ENCODE measurements around the gene WDR33. TPM values are rescaled to one million over a fixed set of nuclear protein-coding genes. Genes with fewer than 3 reads are reported as not detected.

Gene WDR33
- 10 to 100 TPM; 69.2 to 71.7 TPM for total RNA-seq

- peak within 1 kb of the TSS; percentile 99 for H3K27ac Mint-ChIP-seq
- peaks cover 52% of the 10 kb centered on the region for H3K4me1 Mint-ChIP-seq (ENCODE audit: low read depth)
- H3K36me3 Mint-ChIP-seq (ENCODE audit: insufficient read depth in 2 of 2), result peaks cover 7 to 10% of the 10 kb centered on the region in 2 donors
- no peaks in the 10 kb centered on the region for H3K9me3 Mint-ChIP-seq
- peak within 1 kb of the TSS; percentile 97 to 98 for H3K4me3 Mint-ChIP-seq
- ATAC-seq (replicated peaks in 1 of 2), result peak; percentile 99
- no peaks in the 10 kb centered on the region for H3K27me3 Mint-ChIP-seq (ENCODE audit: low read depth)
- peak; percentile 95 to 96 for DNase-seq
Measured at GRCh38 chr2:127810619-127811396, at the start of gene WDR33. Gene WDR33, minus strand, starts transcription at chr2:127811171. Its CDS starts 40,190 bp downstream, at chr2:127770981.

GRCh38 chr2:127860130-127860529, 49.2 kb upstream of the WDR33 start:
- ATAC-seq (replicated peaks in 1 of 2) (no peak), DNase-seq (no peak)
- Mint-ChIP-seq H3K4me3 (peak overlapping the region in 1 of 2 donors; percentile 43), H3K27me3 (ENCODE audit: low read depth) (no peaks in the 10 kb centered on the region), H3K36me3 (ENCODE audit: insufficient read depth in 2 of 2) (peaks cover 1 to 9% of the 10 kb centered on the region in 2 donors), H3K9me3 (no peaks in the 10 kb centered on the region), H3K27ac (no peak overlapping the region), H3K4me1 (ENCODE audit: low read depth) (peaks cover 31% of the 10 kb centered on the region)

- Mint-ChIP-seq H3K9me3 (no peaks in the 10 kb centered on the region), H3K36me3 (ENCODE audit: insufficient read depth in 2 of 2) (peaks cover 0 to 9% of the 10 kb centered on the region in 2 donors), H3K27me3 (ENCODE audit: low read depth) (no peaks in the 10 kb centered on the region), H3K4me3 (peak overlapping the region; percentile 43 to 52), H3K4me1 (ENCODE audit: low read depth) (peaks cover 35% of the 10 kb centered on the region), H3K27ac (no peak overlapping the region)
- DNase-seq, result peak; percentile 55 to 65
- no peak for ATAC-seq (replicated peaks in 1 of 2)
Measured at GRCh38 chr2:127859712-127860085, 48.7 kb upstream of the WDR33 start.

GRCh38 chr2:127857265-127857808, 46.4 kb upstream of the WDR33 start:
- H3K27me3 Mint-ChIP-seq (ENCODE audit: low read depth), result no peaks in the 10 kb centered on the region
- DNase-seq (peak in 1 of 2 donors; percentile 10), ATAC-seq (replicated peaks in 1 of 2) (no peak)
- peaks cover 54% of the 10 kb centered on the region for H3K4me1 Mint-ChIP-seq (ENCODE audit: low read depth)
- H3K4me3 Mint-ChIP-seq, result peak overlapping the region; percentile 88 to 99
- peak overlapping the region; percentile 71 for H3K27ac Mint-ChIP-seq
- no peaks in the 10 kb centered on the region for H3K9me3 Mint-ChIP-seq
- peaks cover 3 to 14% of the 10 kb centered on the region in 2 donors for H3K36me3 Mint-ChIP-seq (ENCODE audit: insufficient read depth in 2 of 2)

GRCh38 chr2:127853671-127854070, 42.7 kb upstream of the WDR33 start:
- Mint-ChIP-seq H3K9me3 (no peaks in the 10 kb centered on the region), H3K4me3 (peak overlapping the region; percentile 3 to 30), H3K36me3 (ENCODE audit: insufficient read depth in 2 of 2) (peaks cover 6 to 36% of the 10 kb centered on the region in 2 donors), H3K4me1 (ENCODE audit: low read depth) (peaks cover 58% of the 10 kb centered on the region), H3K27ac (peak overlapping the region; percentile 59), H3K27me3 (ENCODE audit: low read depth) (no peaks in the 10 kb centered on the region)
- peak; percentile 16 to 46 for ATAC-seq (replicated peaks in 1 of 2)
- DNase-seq, result peak in 1 of 2 donors; percentile 10

GRCh38 chr2:127852388-127852787, 41.4 kb upstream of the WDR33 start:
- Mint-ChIP-seq H3K27ac (no peak overlapping the region), H3K36me3 (ENCODE audit: insufficient read depth in 2 of 2) (peaks cover 6 to 33% of the 10 kb centered on the region in 2 donors), H3K4me1 (ENCODE audit: low read depth) (peaks cover 62% of the 10 kb centered on the region), H3K4me3 (no peak overlapping the region), H3K9me3 (no peaks in the 10 kb centered on the region), H3K27me3 (ENCODE audit: low read depth) (no peaks in the 10 kb centered on the region)
- DNase-seq (no peak), ATAC-seq (replicated peaks in 1 of 2) (no peak)

- no peak overlapping the region for H3K4me3 Mint-ChIP-seq
- DNase-seq (no peak), ATAC-seq (replicated peaks in 1 of 2) (peak; percentile 38 to 50)
- peaks cover 10 to 28% of the 10 kb centered on the region in 2 donors for H3K36me3 Mint-ChIP-seq (ENCODE audit: insufficient read depth in 2 of 2)
- H3K9me3 Mint-ChIP-seq, result no peaks in the 10 kb centered on the region
- H3K27ac Mint-ChIP-seq, result peak overlapping the region; percentile 46
- peaks cover 23% of the 10 kb centered on the region for H3K4me1 Mint-ChIP-seq (ENCODE audit: low read depth)
- H3K27me3 Mint-ChIP-seq (ENCODE audit: low read depth), result no peaks in the 10 kb centered on the region
Measured at GRCh38 chr2:127847931-127848330, 37.0 kb upstream of the WDR33 start.

- H3K4me1 Mint-ChIP-seq (ENCODE audit: low read depth), result peaks cover 21% of the 10 kb centered on the region
- DNase-seq, result no peak
- no peaks in the 10 kb centered on the region for H3K9me3 Mint-ChIP-seq
- no peaks in the 10 kb centered on the region for H3K27me3 Mint-ChIP-seq (ENCODE audit: low read depth)
- no peak for ATAC-seq (replicated peaks in 1 of 2)
- no peak overlapping the region for H3K27ac Mint-ChIP-seq
- H3K36me3 Mint-ChIP-seq (ENCODE audit: insufficient read depth in 2 of 2), result peaks cover 9 to 17% of the 10 kb centered on the region in 2 donors
- no peak overlapping the region for H3K4me3 Mint-ChIP-seq
Measured at GRCh38 chr2:127844973-127845372, 34.0 kb upstream of the WDR33 start.

- peaks cover 6 to 7% of the 10 kb centered on the region in 2 donors for H3K36me3 Mint-ChIP-seq (ENCODE audit: insufficient read depth in 2 of 2)
- DNase-seq, result no peak
- no peaks in the 10 kb centered on the region for H3K27me3 Mint-ChIP-seq (ENCODE audit: low read depth)
- no peak for ATAC-seq (replicated peaks in 1 of 2)
- no peaks in the 10 kb centered on the region for H3K9me3 Mint-ChIP-seq
- H3K27ac Mint-ChIP-seq, result no peak overlapping the region
- H3K4me3 Mint-ChIP-seq, result no peak overlapping the region
- peaks cover 9% of the 10 kb centered on the region for H3K4me1 Mint-ChIP-seq (ENCODE audit: low read depth)
Measured at GRCh38 chr2:127843677-127844076, 32.7 kb upstream of the WDR33 start.

GRCh38 chr2:127841466-127842178, 30.7 kb upstream of the WDR33 start:
- DNase-seq (no peak), ATAC-seq (replicated peaks in 1 of 2) (no peak)
- H3K4me1 Mint-ChIP-seq (ENCODE audit: low read depth), result no peaks in the 10 kb centered on the region
- peaks cover 4 to 6% of the 10 kb centered on the region in 2 donors for H3K36me3 Mint-ChIP-seq (ENCODE audit: insufficient read depth in 2 of 2)
- no peak overlapping the region for H3K27ac Mint-ChIP-seq
- H3K27me3 Mint-ChIP-seq (ENCODE audit: low read depth), result no peaks in the 10 kb centered on the region
- H3K9me3 Mint-ChIP-seq, result no peaks in the 10 kb centered on the region
- no peak overlapping the region for H3K4me3 Mint-ChIP-seq

GRCh38 chr2:127840893-127841292, 29.9 kb upstream of the WDR33 start:
- no peaks in the 10 kb centered on the region for H3K4me1 Mint-ChIP-seq (ENCODE audit: low read depth)
- no peak for DNase-seq
- no peaks in the 10 kb centered on the region for H3K27me3 Mint-ChIP-seq (ENCODE audit: low read depth)
- H3K27ac Mint-ChIP-seq, result no peak overlapping the region
- H3K36me3 Mint-ChIP-seq (ENCODE audit: insufficient read depth in 2 of 2), result peaks cover 3 to 6% of the 10 kb centered on the region in 2 donors
- no peak overlapping the region for H3K4me3 Mint-ChIP-seq
- no peak for ATAC-seq (replicated peaks in 1 of 2)
- no peaks in the 10 kb centered on the region for H3K9me3 Mint-ChIP-seq

GRCh38 chr2:127834951-127835350, 24.0 kb upstream of the WDR33 start:
- H3K27me3 Mint-ChIP-seq (ENCODE audit: low read depth), result no peaks in the 10 kb centered on the region
- no peaks in the 10 kb centered on the region for H3K9me3 Mint-ChIP-seq
- DNase-seq, result no peak
- no peaks in the 10 kb centered on the region for H3K36me3 Mint-ChIP-seq (ENCODE audit: insufficient read depth in 2 of 2)
- H3K4me3 Mint-ChIP-seq, result no peak overlapping the region
- peaks cover 17% of the 10 kb centered on the region for H3K4me1 Mint-ChIP-seq (ENCODE audit: low read depth)
- H3K27ac Mint-ChIP-seq, result no peak overlapping the region
- ATAC-seq (replicated peaks in 1 of 2), result no peak

GRCh38 chr2:127829845-127830246, 18.9 kb upstream of the WDR33 start:
- H3K4me3 Mint-ChIP-seq, result peak overlapping the region; percentile 48 to 78
- peak; percentile 64 to 70 for DNase-seq
- H3K27me3 Mint-ChIP-seq (ENCODE audit: low read depth), result no peaks in the 10 kb centered on the region
- H3K4me1 Mint-ChIP-seq (ENCODE audit: low read depth), result peaks cover 34% of the 10 kb centered on the region
- peak; percentile 98 to 99 for ATAC-seq (replicated peaks in 1 of 2)
- H3K36me3 Mint-ChIP-seq (ENCODE audit: insufficient read depth in 2 of 2), result peaks cover 10 to 16% of the 10 kb centered on the region in 2 donors
- H3K27ac Mint-ChIP-seq, result peak overlapping the region; percentile 92
- peaks cover 7% of the 10 kb centered on the region in 2 donors for H3K9me3 Mint-ChIP-seq

All from activated T-cell treated with anti-CD3 and anti-CD28 coated beads, Interleukin-2, amount 50 U/mL, for 72 hours (primary cell).